ENCODE measurements around the gene DCD.

Gene DCD

GRCh38 chr12:54689034-54689372 lies 40.8 kb upstream of the DCD start:
- H3K27ac ChIP-seq (ENCODE audit: low read length) = no peak overlapping the region
- H2AFZ ChIP-seq (ENCODE audit: low read depth, low read length) = no peak overlapping the region
- H3K36me3 ChIP-seq (ENCODE audit: insufficient read depth, low read length) = no peaks in the 10 kb centered on the region
- H3K9me3 ChIP-seq (ENCODE audit: insufficient read depth, low read length, severe bottlenecking) = no peaks in the 10 kb centered on the region
- H3K9ac ChIP-seq (ENCODE audit: low read depth, low read length) = no peak overlapping the region
- no peaks in the 10 kb centered on the region for H3K4me1 ChIP-seq (ENCODE audit: insufficient read depth, low read length)
- no peaks in the 10 kb centered on the region for H3K79me2 ChIP-seq (ENCODE audit: insufficient read depth, low read length)
- H3K4me2 ChIP-seq (ENCODE audit: insufficient read depth, low read length) = no peak overlapping the region
- TF ChIP-seq EZH2 (IDR thresholded peaks at IDR 0.05; ENCODE audit: borderline replicate concordance, low read depth, low read length, severe bottlenecking) (no peak), CTCF (IDR thresholded peaks at IDR 0.05; ENCODE audit: borderline replicate concordance, extremely low read depth, low read length, poor library complexity, severe bottlenecking) (no peak)
- no peaks in the 10 kb centered on the region for H4K20me1 ChIP-seq (ENCODE audit: insufficient read depth, low read length)
- peaks cover 34% of the 10 kb centered on the region for H3K27me3 ChIP-seq (ENCODE audit: insufficient read depth, low read length, poor library complexity)
- no peak for ATAC-seq (ENCODE audit: insufficient read depth, low read depth)
- H3K4me3 ChIP-seq (ENCODE audit: low read depth in 1 of 2, low read length in 2 of 2) = no peak overlapping the region
- no peak for DNase-seq

- H2AFZ ChIP-seq (ENCODE audit: low read depth, low read length) = no peak overlapping the region
- no peaks in the 10 kb centered on the region for H3K9me3 ChIP-seq (ENCODE audit: insufficient read depth, low read length, severe bottlenecking)
- H3K36me3 ChIP-seq (ENCODE audit: insufficient read depth, low read length) = no peaks in the 10 kb centered on the region
- H3K4me2 ChIP-seq (ENCODE audit: insufficient read depth, low read length) = no peak overlapping the region
- no peaks in the 10 kb centered on the region for H3K4me1 ChIP-seq (ENCODE audit: insufficient read depth, low read length)
- ATAC-seq (ENCODE audit: insufficient read depth, low read depth) = no peak
- no peak overlapping the region for H3K4me3 ChIP-seq (ENCODE audit: low read depth in 1 of 2, low read length in 2 of 2)
- H3K27ac ChIP-seq (ENCODE audit: low read length) = no peak overlapping the region
- peaks cover 34% of the 10 kb centered on the region for H3K27me3 ChIP-seq (ENCODE audit: insufficient read depth, low read length, poor library complexity)
- H3K79me2 ChIP-seq (ENCODE audit: insufficient read depth, low read length) = no peaks in the 10 kb centered on the region
- no peaks in the 10 kb centered on the region for H4K20me1 ChIP-seq (ENCODE audit: insufficient read depth, low read length)
- no peak overlapping the region for H3K9ac ChIP-seq (ENCODE audit: low read depth, low read length)
- TF ChIP-seq EZH2 (IDR thresholded peaks at IDR 0.05; ENCODE audit: borderline replicate concordance, low read depth, low read length, severe bottlenecking) (no peak), CTCF (IDR thresholded peaks at IDR 0.05; ENCODE audit: borderline replicate concordance, extremely low read depth, low read length, poor library complexity, severe bottlenecking) (no peak)
- no peak for DNase-seq
Measured at GRCh38 chr12:54688309-54689033, 40.3 kb upstream of the DCD start.

GRCh38 chr12:54684636-54685630 lies 36.8 kb upstream of the DCD start:
- Histone ChIP-seq H3K36me3 (ENCODE audit: insufficient read depth, low read length) (no peaks in the 10 kb centered on the region), H3K27me3 (ENCODE audit: insufficient read depth, low read length, poor library complexity) (peaks cover 25% of the 10 kb centered on the region), H4K20me1 (ENCODE audit: insufficient read depth, low read length) (no peaks in the 10 kb centered on the region), H3K9me3 (ENCODE audit: insufficient read depth, low read length, severe bottlenecking) (no peaks in the 10 kb centered on the region), H2AFZ (ENCODE audit: low read depth, low read length) (no peak overlapping the region), H3K9ac (ENCODE audit: low read depth, low read length) (no peak overlapping the region), H3K4me3 (ENCODE audit: low read depth in 1 of 2, low read length in 2 of 2) (no peak overlapping the region), H3K4me1 (ENCODE audit: insufficient read depth, low read length) (no peaks in the 10 kb centered on the region), H3K27ac (ENCODE audit: low read length) (no peak overlapping the region), H3K4me2 (ENCODE audit: insufficient read depth, low read length) (no peak overlapping the region), H3K79me2 (ENCODE audit: insufficient read depth, low read length) (no peaks in the 10 kb centered on the region)
- ATAC-seq (ENCODE audit: insufficient read depth, low read depth) (peak; percentile 74), DNase-seq (peak; percentile 10)
- TF ChIP-seq EZH2 (IDR thresholded peaks at IDR 0.05; ENCODE audit: borderline replicate concordance, low read depth, low read length, severe bottlenecking) = no peak
- TF ChIP-seq CTCF (IDR thresholded peaks at IDR 0.05; ENCODE audit: borderline replicate concordance, extremely low read depth, low read length, poor library complexity, severe bottlenecking) = no peak
